Measurements from ENCODE around the gene GRAMD2A.

Gene GRAMD2A

DNA sequence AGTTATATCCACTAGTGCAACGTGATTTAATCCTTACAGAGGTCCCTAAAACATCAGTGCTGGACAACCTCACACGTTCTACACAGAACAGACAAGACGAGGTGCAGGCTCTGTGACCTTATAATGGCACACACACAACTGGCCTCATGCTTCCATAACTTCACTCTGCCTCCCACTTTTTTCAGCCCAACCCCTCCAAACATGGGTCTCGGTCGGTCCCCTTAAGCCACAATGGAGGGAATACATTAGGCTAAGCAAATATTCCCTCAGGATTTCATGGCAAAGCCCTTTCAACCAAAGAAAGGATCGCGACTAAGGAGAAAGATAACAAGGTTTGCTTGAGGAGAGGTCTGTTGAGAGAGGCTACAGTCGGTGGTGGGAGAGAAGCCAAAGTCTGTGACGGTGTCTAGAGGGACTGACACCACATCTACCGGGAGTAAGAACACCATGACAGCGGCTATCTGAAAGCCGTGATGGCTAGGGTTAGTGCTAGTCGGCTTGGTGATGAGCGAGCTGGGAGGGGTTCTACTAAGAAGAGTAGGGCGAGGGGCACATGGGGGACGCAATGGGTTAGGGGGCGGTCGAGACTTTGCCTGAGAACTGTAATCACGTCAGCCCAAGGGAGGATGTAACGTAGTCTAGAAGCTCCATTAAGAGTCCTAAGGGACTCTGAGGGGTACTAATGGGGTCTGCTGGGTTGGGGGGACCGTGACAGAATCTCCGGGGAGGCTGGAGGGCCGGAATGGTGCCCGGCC is 80.7 kb downstream of the GRAMD2A start:
- TF ChIP-seq CTCF (IDR thresholded peaks at IDR 0.05) = no peak

GRCh38 chr15:72113347-72114031 is 84.1 kb downstream of the GRAMD2A start:
- TF ChIP-seq CTCF (IDR thresholded peaks at IDR 0.05) = no peak

GRCh38 chr15:72112805-72113204 is 84.8 kb downstream of the GRAMD2A start:
- TF ChIP-seq CTCF (IDR thresholded peaks at IDR 0.05) = no peak

- no peak for TF ChIP-seq CTCF (IDR thresholded peaks at IDR 0.05)
These were observed 85.5 kb downstream of the GRAMD2A start for GRCh38 chr15:72112116-72112515.

- TF ChIP-seq CTCF (IDR thresholded peaks at IDR 0.05) = no peak
These were observed 87.2 kb downstream of the GRAMD2A start for GRCh38 chr15:72110355-72110754.
